ENCODE results near the gene CDK11A.
"Not testable (repeated sequence)": the region's sequence is repeated elsewhere in the genome, so short reads cannot be mapped to it uniquely, and the experiment has no call there.

Gene CDK11A

GRCh38 chr1:1754051-1754815 lies 30.1 kb upstream of the CDK11A start:
- DNase-seq (ENCODE audit: low read depth), result no peak

- DNase-seq (ENCODE audit: low read depth), result no peak
Observed at GRCh38 chr1:1753607-1754005, 29.4 kb upstream of the CDK11A start.

- no peak for DNase-seq (ENCODE audit: low read depth)
Observed at GRCh38 chr1:1752636-1753606, 28.8 kb upstream of the CDK11A start.

- DNase-seq (ENCODE audit: low read depth), result no peak
Observed at GRCh38 chr1:1752190-1752589, 28.0 kb upstream of the CDK11A start.

GRCh38 chr1:1749941-1750340 lies 25.8 kb upstream of the CDK11A start:
- DNase-seq (ENCODE audit: low read depth), result not testable (repeated sequence)

- DNase-seq (ENCODE audit: low read depth), result no peak
Observed at GRCh38 chr1:1748686-1749321, 24.6 kb upstream of the CDK11A start.

- not testable (repeated sequence) for DNase-seq (ENCODE audit: low read depth)
Observed at GRCh38 chr1:1746566-1746909, 22.4 kb upstream of the CDK11A start.

GRCh38 chr1:1745651-1746565 lies 21.8 kb upstream of the CDK11A start:
- peak; percentile 35 for DNase-seq (ENCODE audit: low read depth)

- not testable (repeated sequence) for DNase-seq (ENCODE audit: low read depth)
Observed at GRCh38 chr1:1742529-1742928, 18.4 kb upstream of the CDK11A start.

- peak; percentile 88 for DNase-seq (ENCODE audit: low read depth)
Observed at GRCh38 chr1:1741013-1741412, 16.9 kb upstream of the CDK11A start.

GRCh38 chr1:1738799-1739337 lies 14.7 kb upstream of the CDK11A start:
- DNase-seq (ENCODE audit: low read depth), result not testable (repeated sequence)

GRCh38 chr1:1737675-1738590 lies 13.8 kb upstream of the CDK11A start:
- DNase-seq (ENCODE audit: low read depth), result not testable (repeated sequence)

- no peak for DNase-seq (ENCODE audit: low read depth)
Observed at GRCh38 chr1:1732381-1732780, 8.2 kb upstream of the CDK11A start.

- DNase-seq (ENCODE audit: low read depth), result no peak
Observed at GRCh38 chr1:1730870-1731269, 6.7 kb upstream of the CDK11A start.

GRCh38 chr1:1730230-1730629 lies 6.1 kb upstream of the CDK11A start:
- not testable (repeated sequence) for DNase-seq (ENCODE audit: low read depth)

- DNase-seq (ENCODE audit: low read depth), result not testable (repeated sequence)
Observed at GRCh38 chr1:1729116-1729816, 5.1 kb upstream of the CDK11A start.

- DNase-seq (ENCODE audit: low read depth), result peak; percentile 49
Observed at GRCh38 chr1:1728308-1729005, 4.3 kb upstream of the CDK11A start.

- not testable (repeated sequence) for DNase-seq (ENCODE audit: low read depth)
Observed at GRCh38 chr1:1727131-1727651, 3.0 kb upstream of the CDK11A start.

Measured in stromal cell of bone marrow (primary cell).